DND-41 (cell line): ENCODE measurements around the gene ABI2.

Experiments
- EZH2 ChIP-seq: IDR thresholded peaks from 3 replicates; pipeline ENCODE4 v1.6.1; 2012; ENCODE audit warnings: borderline replicate concordance, low read depth, mild to moderate bottlenecking, moderate library complexity, low read length, inconsistent platforms; ENCODE audit not compliant: severe bottlenecking
- TF ChIP-seq, protein P1 (sequence below): IDR thresholded peaks from 2 replicates; pipeline ENCODE4 v1.5.1; 2012; ENCODE audit warnings: borderline replicate concordance, low read length, moderate library complexity, mild to moderate bottlenecking; ENCODE audit not compliant: poor library complexity, severe bottlenecking; ENCODE audit errors: extremely low read depth

- TF ChIP-seq, protein P1, sequence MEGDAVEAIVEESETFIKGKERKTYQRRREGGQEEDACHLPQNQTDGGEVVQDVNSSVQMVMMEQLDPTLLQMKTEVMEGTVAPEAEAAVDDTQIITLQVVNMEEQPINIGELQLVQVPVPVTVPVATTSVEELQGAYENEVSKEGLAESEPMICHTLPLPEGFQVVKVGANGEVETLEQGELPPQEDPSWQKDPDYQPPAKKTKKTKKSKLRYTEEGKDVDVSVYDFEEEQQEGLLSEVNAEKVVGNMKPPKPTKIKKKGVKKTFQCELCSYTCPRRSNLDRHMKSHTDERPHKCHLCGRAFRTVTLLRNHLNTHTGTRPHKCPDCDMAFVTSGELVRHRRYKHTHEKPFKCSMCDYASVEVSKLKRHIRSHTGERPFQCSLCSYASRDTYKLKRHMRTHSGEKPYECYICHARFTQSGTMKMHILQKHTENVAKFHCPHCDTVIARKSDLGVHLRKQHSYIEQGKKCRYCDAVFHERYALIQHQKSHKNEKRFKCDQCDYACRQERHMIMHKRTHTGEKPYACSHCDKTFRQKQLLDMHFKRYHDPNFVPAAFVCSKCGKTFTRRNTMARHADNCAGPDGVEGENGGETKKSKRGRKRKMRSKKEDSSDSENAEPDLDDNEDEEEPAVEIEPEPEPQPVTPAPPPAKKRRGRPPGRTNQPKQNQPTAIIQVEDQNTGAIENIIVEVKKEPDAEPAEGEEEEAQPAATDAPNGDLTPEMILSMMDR: no peak
- TF ChIP-seq EZH2: no peak
Observed at GRCh38 chr2:203441463-203441862, 113.3 kb downstream of the ABI2 start.
